GM21390 (cell line): Measurements from ENCODE around the gene CARD8.

Experiments
- ATAC-seq: cut with Tn5 transposase; IDR thresholded peaks from one replicate; pipeline ENCODE4 v1.9.1; 2021; ENCODE audit not compliant: unreplicated experiment

Gene CARD8

GRCh38 chr19:48213959-48214358 is 41.8 kb downstream of the CARD8 start:
- ATAC-seq = no peak

GRCh38 chr19:48210005-48210404 is 45.7 kb downstream of the CARD8 start:
- ATAC-seq = no peak

GRCh38 chr19:48206397-48207093 is 49.2 kb downstream of the CARD8 start:
- no peak for ATAC-seq

- peak; percentile 91 for ATAC-seq
Observed at GRCh38 chr19:48203794-48204628, 51.7 kb downstream of the CARD8 start.

GRCh38 chr19:48203222-48203793 is 52.4 kb downstream of the CARD8 start:
- no peak for ATAC-seq

DNA sequence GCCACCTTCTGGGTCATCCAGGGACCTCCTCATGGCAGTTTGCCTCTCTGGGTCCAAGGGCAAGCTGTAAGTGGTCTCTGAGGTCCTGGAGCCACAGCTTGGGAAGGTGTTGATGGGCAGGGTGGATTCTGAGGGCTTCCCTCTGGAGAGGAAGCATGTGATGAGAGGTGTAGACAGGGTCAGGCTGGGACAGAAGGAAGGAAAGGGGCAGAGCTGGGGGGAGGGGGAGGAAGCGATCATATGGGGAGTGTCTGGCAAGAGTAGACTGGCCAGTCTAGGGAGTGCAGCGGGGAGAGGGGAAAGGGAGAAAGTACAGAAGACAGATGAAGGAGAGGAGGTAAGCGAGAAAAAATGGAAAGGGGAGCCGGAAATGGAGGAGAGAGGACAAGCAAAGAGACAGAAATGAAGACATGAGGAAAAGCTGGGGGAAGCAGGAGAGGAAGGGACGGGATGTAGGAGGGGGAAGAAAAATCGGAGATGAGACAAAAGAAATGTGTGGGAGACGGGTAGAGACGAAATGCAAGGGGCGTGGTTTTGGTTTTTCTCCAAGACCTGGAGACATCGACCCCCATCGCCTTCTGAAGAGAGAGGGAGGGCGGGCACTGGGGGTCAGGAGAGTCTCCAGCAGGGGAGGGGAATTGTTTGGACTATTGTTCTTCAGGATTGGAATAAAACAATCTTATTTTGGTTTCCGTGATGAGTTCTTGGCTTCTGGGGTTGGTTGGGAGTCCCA is 58.6 kb downstream of the CARD8 start:
- ATAC-seq = no peak

GRCh38 chr19:48196321-48196763 is 59.4 kb downstream of the CARD8 start:
- no peak for ATAC-seq

DNA sequence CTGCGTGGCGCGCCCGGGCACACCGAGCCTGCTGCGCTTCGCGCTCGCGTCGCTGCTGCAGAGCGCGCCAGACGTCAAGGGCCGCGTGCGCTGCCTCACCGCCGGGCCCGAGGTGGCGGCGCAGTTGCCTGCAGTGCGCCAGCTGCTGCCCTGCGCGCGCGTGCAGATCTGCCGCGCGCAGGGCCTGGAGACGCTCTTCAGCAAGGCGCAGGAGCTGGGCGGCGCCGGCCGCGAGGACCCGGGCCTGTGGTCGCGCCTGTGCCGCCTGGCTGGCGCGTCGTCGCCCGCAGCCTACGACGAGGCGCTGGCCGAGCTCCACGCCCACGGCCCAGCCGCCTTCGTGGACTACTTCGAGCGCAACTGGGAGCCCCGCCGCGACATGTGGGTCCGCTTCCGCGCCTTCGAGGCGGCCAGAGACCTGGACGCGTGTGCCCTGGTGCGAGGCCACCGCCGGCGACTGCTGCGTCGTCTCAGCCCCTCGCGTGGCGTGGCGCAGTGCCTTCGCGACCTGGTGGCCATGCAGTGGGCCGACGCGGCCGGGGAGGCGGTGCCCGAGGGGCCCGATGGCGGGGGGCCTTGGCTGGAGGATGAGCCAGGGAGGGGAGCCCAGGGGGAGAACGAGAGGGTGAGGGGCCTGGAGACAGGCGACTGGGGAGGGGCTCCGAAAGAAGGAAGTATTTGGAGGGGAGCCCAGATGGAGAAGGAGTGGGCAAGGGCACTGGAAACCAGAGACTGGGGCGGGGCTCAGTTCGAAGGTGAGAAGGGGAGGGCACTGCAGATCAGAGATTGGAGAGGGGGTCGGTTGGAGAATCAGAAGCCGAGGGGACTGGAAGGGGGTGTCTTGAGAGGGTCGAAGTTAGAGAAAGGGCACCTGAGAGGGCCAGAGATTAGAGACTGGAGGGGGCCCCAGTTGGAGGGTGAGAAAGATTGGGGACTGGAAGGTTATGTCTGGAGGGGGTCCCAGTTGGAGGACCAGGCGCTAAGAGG is 60.6 kb downstream of the CARD8 start:
- ATAC-seq = no peak

DNA sequence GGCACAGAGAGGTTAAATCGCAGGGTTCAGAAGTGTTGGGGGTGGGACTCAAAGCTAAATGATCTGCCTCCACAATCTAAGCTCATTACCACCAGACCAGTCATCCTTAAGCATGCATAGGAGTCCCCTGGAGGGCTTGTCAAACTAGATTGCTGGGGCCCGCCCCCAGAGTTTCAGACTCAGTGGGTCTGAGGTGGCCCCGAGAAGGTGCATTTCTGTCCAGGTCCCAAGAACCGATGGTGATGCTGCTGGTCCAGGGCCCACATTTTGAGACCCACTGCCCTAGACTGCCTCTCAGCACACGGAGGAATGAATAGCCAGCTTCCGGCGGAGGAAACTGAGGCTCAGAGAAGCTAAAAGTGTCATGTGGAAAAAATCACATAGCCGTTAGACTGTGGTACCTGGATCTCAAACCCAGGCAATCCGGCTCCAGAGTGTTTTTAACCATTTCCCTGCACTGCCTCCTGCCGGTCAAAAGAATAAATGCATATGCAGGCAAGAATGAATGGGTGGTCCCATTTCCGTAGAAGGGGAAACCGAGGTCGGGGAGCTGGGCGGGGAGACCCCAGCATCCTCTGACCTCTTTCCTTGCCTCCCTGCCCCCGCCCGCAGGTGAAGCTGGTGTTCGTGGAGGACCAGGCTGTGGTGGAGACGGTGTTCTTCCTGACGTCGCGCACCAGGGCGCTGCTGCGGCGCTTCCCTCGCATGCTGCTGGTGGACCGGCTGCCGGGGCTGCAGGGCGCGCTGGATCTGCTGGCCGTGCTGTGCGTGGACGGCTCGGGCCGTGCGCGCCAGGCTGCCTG is 61.5 kb downstream of the CARD8 start:
- ATAC-seq = no peak

- no peak for ATAC-seq
Observed at GRCh38 chr19:48192750-48193149, 63.0 kb downstream of the CARD8 start.

GRCh38 chr19:48190885-48191284 is 64.8 kb downstream of the CARD8 start:
- no peak for ATAC-seq

- ATAC-seq = no peak
Observed at GRCh38 chr19:48190288-48190884, 65.3 kb downstream of the CARD8 start.

- ATAC-seq = peak; percentile 51
Observed at GRCh38 chr19:48186541-48186991, 69.1 kb downstream of the CARD8 start.

DNA sequence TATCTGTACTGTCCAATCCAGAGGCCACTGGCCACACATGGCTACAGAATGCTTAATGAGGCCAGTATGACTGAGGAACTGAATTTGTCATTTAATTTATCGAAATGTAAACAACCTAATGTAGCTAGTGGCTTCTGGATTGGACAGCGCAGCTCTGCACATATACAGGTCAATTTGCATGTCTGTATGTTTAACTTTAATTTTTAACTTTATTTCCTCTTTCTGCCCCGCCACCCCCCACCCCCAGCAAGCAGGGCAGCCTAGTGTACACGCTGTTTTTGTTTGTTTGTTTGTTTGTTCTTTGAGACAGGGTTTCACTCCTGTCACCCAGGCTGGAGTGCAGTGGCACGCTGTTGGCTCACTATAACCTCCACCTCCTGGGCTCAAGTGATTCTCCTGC is 69.7 kb downstream of the CARD8 start:
- peak; percentile 26 for ATAC-seq

GRCh38 chr19:48183356-48183755 is 72.4 kb downstream of the CARD8 start:
- ATAC-seq = no peak

- ATAC-seq = no peak
Observed at GRCh38 chr19:48182434-48182833, 73.3 kb downstream of the CARD8 start.

GRCh38 chr19:48181505-48181904 is 74.2 kb downstream of the CARD8 start:
- ATAC-seq = no peak

DNA sequence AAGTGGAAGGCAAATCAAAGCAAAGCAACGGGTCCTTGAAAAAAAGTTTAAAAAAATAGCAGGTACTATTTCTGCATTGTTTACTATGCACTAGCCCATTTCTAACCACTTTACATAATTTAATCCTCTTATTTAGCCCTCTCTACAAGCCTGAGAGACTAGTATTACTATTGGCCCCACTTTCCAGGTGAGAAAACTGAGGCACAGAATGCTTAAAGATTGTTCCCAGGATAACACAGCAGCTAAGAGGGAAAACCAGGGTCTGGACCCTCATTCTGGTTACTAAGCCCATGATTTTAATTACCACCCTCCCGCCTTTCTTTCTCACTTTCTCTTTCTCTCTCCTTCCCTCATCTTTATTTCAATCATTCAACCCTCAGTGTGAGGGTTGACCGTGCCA is 79.5 kb downstream of the CARD8 start:
- no peak for ATAC-seq

- no peak for ATAC-seq
Observed at GRCh38 chr19:48175578-48175977, 80.1 kb downstream of the CARD8 start.
